Measurements from ENCODE around the gene GP1BA. TPM values are rescaled to one million over a fixed set of nuclear protein-coding genes. Genes with fewer than 3 reads are reported as not detected.

The GP1BA gene
- total and polyA plus RNA-seq, 2 donors (not counting 1 experiment from before 2014, with no cell fraction given) = 0.06 TPM; not detected in 1

DNA sequence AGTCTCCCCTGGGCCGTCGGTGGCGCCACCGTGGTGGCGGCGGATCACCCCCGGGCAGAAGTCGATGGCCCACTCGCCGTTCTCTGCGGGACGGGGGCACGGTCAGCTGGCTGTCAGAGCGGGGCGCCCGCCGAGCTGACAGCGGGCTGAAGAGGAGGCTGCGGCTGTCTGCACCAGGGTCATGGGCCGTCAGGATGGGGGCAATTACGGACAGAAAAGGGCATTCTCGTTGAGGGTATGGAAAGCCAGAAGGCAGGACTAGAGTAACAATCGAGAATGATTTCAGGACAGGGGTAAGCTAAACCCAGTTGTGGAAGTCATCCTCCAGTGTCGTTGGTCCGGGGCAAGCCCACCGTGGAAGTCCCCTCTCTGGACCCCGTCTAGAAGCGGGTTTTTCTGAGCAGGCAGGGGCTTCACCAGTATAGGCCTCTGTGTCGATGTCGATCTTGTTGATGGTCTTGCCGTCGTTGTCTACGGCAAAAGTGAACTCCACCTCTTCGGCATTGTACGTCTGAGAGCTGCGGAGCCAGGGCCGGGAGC is 30.9 kb upstream of the GP1BA start:
- Mint-ChIP-seq H3K4me1 (peaks cover 48% of the 10 kb centered on the region), H3K27ac (peak overlapping the region; percentile 82), H3K4me3 (peak overlapping the region; percentile 93), H3K27me3 (peaks cover 7% of the 10 kb centered on the region), H3K9me3 (ENCODE audit: insufficient read depth) (no peaks in the 10 kb centered on the region)
- Histone ChIP-seq H3K4me1 (ENCODE audit: control insufficient read depth in 2 of 2, insufficient read depth in 2 of 2, low read length in 2 of 2) (peaks cover 45 to 53% of the 10 kb centered on the region in 2 donors), H3K27ac (ENCODE audit: low read length in 2 of 2) (peak overlapping the region; percentile 28 to 53), H3K4me2 (replicated peaks; ENCODE audit: low read depth, low read length, poor library complexity, severe bottlenecking) (peak overlapping the region; percentile 98), H3K27me3 (replicated peaks in 1 of 4; ENCODE audit: control extremely low read depth in 1 of 4, control insufficient read depth in 3 of 4, insufficient read depth in 4 of 4, low read length in 3 of 4) (peaks cover 0 to 30% (median 11%) of the 10 kb centered on the region in 4 experiments), H4K20me1 (ENCODE audit: control insufficient read depth, insufficient read depth, low read length, poor library complexity, severe bottlenecking) (no peaks in the 10 kb centered on the region), H3K79me2 (ENCODE audit: control insufficient read depth, insufficient read depth, low read length) (no peaks in the 10 kb centered on the region), H2AFZ (ENCODE audit: insufficient read depth, low read depth, low read length, poor library complexity, severe bottlenecking) (peak overlapping the region; percentile 37), H3K9me3 (ENCODE audit: control extremely low read depth in 1 of 3, control insufficient read depth in 2 of 3, insufficient read depth in 1 of 3, low read length in 2 of 3) (peaks cover 0 to 25% (median 0%) of the 10 kb centered on the region in 3 donors), H3K36me3 (replicated peaks in 1 of 2; ENCODE audit: control extremely low read depth in 1 of 2, control insufficient read depth in 1 of 2, extremely low read depth in 1 of 2, insufficient read depth in 2 of 2, low read length in 1 of 2) (peaks cover 0 to 8% of the 10 kb centered on the region in 2 experiments), H3K9ac (ENCODE audit: low read length) (peak overlapping the region; percentile 68), H3K4me3 (ENCODE audit: control extremely low read depth in 1 of 5, extremely low read depth in 1 of 5, insufficient read depth in 1 of 5, low read depth in 2 of 5, low read length in 4 of 5) (peak overlapping the region; percentile 9 to 67 (median 36))
- 34% methylated on average over 37 of the region's 37 CpGs for WGBS (ENCODE audit: insufficient coverage)
- no peak for DNase-seq
- CTCF ChIA-PET = interaction anchor here (1.1 to 4.0 kb wide), 5 partner anchors 39 to 191 kb away, joined by 3 to 15 read pairs (median 6); partner anchors contain the start of genes GLTPD2, RNF167, SLC25A11 and SPAG7
- TF ChIP-seq CTCF (IDR thresholded peaks at IDR 0.05) (no peak), EZH2 (IDR thresholded peaks at IDR 0.05; ENCODE audit: borderline replicate concordance, insufficient read depth, low read depth, low read length, poor library complexity, severe bottlenecking) (no peak)
- ATAC-seq (ENCODE audit: low read depth) = no peak
- intact Hi-C loops (cut with micrococcal nuclease) = loop anchor here (5.0 kb wide), 1 partner anchor 334 kb away; no protein-coding TSS in a partner anchor
- POLR2A ChIA-PET = interaction anchor here (0.6 to 2.0 kb wide), 2 partner anchors 46 to 66 kb away, joined by 5 to 6 read pairs; partner anchors contain the start of gene SPAG7

Measured in B cell (primary cell).